Loucy (cell line): ENCODE results near the gene NSD1.
"Not testable (repeated sequence)": the region's sequence is repeated elsewhere in the genome, so short reads cannot be mapped to it uniquely, and the experiment has no call there.

ENCODE experiments used
- CTCF ChIP-seq: fragments of 200-600 bp; sonication (generic); conservative IDR thresholded peaks from 2 replicates; pipeline ENCODE4 v1.5.1; 2014; ENCODE audit warnings: mild to moderate bottlenecking, antibody characterized with exemption, low read length
- EZH2phosphoT487 ChIP-seq: fragments of 200-600 bp; IDR thresholded peaks from 2 replicates; pipeline ENCODE4 v1.6.1; 2018; ENCODE audit warnings: antibody characterized with exemption, mild to moderate bottlenecking, moderate library complexity, borderline replicate concordance

- TF ChIP-seq CTCF, EZH2phosphoT487: not testable (repeated sequence)
Observed at GRCh38 chr5:177306103-177306640, 172.6 kb downstream of the NSD1 start.
